Measurements from ENCODE around the gene ABCB11. TPM values are rescaled to one million over a fixed set of nuclear protein-coding genes. Genes with fewer than 3 reads are reported as not detected.
A peak's percentile ranks its signal among the peaks of the same experiment; 100 is the strongest.
"Not testable (repeated sequence)": the region's sequence is repeated elsewhere in the genome, so short reads cannot be mapped to it uniquely, and the experiment has no call there.

The ABCB11 gene
- under 1 TPM; 0.01 to 0.13 (median 0.03) TPM for polyA plus RNA-seq (ENCODE audit: insufficient read length in 3 of 3)

DNA sequence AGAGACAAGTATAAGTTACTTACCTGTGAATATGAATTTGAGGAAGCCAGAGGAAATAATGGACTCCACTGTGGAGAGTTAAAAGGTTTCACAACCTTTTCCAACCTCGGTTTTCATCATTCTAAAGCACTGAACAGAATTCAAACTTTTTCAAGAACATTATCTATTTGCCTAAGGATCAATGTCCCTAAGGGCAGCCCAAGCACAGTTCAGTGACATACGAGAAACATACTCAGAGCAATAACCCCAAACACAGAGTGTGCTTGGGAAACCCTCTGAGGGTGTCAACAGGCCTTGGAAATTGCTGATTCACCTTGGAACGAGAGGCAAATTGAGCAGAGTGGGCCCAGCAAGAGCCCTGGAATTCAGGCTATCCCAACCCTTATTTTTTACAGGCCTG lies at the start of gene ABCB11:
Gene ABCB11 (minus strand): TSS at position 123 of the 400 bp plus-strand sequence. CDS start 13,199 bp downstream, outside the sequence.
- DNase-seq (ENCODE audit: low read depth in 3 of 3, low spot score in 2 of 3), result no peak

DNA sequence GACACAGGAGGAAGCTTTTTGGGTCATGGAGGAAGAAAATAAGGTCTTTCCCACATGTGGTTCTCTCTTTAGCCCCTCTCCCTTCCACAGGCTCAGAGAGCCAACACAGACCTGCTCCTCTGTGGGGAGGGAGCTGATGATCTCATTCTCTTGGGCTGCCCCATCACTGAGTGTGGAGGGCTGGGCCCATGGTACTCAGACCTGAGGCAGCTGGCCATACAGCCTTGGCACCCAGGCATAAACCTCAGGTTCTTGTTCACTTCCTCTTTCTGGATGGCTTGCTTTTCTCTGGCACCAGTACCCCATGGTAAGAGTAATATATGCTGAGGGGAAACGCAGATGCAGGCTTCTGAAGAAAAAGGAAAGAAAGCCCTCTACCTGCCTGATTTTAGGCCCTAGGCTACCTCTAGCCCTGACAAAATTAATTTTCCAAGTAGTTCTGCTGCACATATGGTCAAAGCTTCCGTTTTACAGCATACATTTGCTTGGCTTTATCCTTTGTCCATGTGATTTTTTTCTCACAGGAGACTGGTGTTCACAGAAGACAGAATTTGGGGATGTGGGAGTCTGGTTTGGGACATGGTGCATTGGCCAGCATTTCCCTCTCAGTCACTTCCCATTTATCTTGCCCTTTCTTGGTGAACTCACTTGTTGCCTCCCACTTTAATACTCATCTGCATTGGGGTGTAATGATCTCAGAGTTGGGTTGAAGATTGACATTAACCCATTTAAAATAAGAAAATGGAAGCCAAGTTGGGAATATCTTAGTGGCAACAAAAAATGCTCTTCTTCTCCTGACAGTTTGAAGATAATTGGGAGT lies 49.3 kb upstream of the ABCB11 start:
- DNase-seq (ENCODE audit: low read depth in 3 of 3, low spot score in 2 of 3), result no peak

GRCh38 chr2:169077674-169078240 lies 46.6 kb upstream of the ABCB11 start:
- no peak for DNase-seq (ENCODE audit: low read depth in 3 of 3, low spot score in 2 of 3)

DNA sequence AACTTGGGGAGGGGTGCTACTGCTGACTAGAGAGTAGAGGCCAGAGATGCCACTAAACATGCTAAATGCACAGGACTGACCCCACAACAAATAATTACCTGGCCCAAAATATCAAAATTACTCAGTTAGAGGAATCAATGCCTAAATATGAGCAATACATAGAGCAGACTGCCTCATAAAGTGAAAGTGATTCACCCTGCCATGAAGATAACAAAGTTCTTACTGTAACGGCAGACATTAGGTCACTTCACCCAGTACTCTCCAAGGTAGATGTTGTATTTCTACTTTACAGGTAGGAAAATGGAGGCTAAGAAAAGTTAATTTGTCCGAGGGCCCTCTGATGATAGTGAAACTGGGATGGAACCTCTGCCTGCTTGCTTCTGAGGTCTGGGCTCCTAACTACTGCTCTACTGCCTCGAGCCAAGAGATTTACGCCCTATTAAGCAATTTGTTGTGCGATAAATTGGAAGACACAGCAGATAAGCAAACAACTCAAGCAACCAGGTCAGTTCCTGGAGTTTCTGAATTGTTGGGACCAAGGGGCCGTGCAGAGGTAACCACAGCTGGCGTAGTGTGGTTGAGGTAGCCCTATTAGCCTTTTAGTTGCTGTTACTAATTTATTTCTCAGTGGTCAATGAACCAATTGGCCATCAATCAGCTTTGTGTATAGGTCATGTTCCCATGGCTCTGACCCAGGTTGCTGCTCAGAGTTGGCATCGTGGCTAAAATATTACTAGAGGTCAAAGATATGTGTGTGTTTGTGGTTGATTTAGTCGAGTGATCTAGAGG lies 43.0 kb upstream of the ABCB11 start:
- peak in 1 of 3 donors; percentile 8 for DNase-seq (ENCODE audit: low read depth in 3 of 3, low spot score in 2 of 3)

GRCh38 chr2:169073211-169073962 lies 42.3 kb upstream of the ABCB11 start:
- DNase-seq (ENCODE audit: low read depth in 3 of 3, low spot score in 2 of 3), result no peak

- DNase-seq (ENCODE audit: low read depth in 3 of 3, low spot score in 2 of 3), result no peak
Observed at GRCh38 chr2:169072163-169072925, 41.2 kb upstream of the ABCB11 start.

GRCh38 chr2:169071455-169071854 lies 40.3 kb upstream of the ABCB11 start:
- DNase-seq (ENCODE audit: low read depth in 3 of 3, low spot score in 2 of 3), result no peak

DNA sequence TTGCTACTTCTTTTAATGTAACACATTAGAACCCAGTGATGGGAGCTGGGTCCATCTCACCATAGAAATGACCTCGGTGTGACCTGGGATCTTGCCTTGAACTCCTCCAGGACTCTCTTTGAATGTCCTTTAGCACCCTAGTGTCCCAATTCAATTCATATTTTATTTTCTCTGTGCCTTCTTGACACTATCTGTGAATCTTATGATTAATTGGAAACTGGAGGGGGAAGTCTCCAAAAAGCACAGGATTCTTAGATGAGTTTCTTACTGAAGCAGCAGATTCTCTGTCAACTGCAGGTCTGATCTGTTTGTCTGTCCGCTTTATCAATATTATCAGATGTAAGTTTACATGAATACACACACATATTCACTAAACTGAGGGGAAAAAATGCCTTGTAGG lies 38.7 kb upstream of the ABCB11 start:
- no peak for DNase-seq (ENCODE audit: low read depth in 3 of 3, low spot score in 2 of 3)

GRCh38 chr2:169069341-169069740 lies 38.2 kb upstream of the ABCB11 start, which contains the start of gene DHRS9:
DHRS9 (plus strand) TSS chr2:169069563; CDS start chr2:169081582, 12,019 bp downstream.
- no peak for DNase-seq (ENCODE audit: low read depth in 3 of 3, low spot score in 2 of 3)

- DNase-seq (ENCODE audit: low read depth in 3 of 3, low spot score in 2 of 3), result no peak
Observed at GRCh38 chr2:169066897-169067296, 35.8 kb upstream of the ABCB11 start.

DNA sequence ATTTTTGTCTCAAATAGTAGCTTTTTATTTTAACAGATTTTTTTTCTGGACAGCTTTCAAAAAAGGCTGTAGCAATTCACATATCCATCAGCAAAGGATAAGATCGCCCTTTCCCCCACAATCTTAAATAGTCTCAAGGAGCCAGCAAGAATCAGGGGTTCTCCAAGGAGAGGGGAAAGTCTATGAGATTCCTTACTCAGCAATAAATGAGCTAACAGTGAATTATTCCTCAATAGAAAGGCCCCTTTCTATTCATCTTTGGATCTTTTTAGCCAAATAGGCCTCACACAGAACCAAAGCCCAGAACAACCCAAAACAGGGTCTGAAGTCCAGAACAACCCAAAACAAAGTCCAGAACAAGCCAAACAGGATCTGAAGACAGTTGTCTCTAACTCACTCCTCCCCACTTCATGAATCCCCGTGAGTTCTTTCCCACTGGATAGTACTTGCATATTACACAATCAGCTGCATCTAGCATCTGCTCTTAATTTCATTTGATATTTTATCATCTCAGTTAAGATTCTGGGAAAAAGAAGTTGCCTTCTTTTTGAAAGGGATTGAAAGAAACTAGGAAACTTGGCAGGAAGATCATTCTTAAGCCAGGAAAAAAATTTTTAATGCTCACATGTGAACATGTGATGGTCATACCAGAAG lies 34.9 kb upstream of the ABCB11 start:
- DNase-seq (ENCODE audit: low read depth in 3 of 3, low spot score in 2 of 3), result no peak

DNA sequence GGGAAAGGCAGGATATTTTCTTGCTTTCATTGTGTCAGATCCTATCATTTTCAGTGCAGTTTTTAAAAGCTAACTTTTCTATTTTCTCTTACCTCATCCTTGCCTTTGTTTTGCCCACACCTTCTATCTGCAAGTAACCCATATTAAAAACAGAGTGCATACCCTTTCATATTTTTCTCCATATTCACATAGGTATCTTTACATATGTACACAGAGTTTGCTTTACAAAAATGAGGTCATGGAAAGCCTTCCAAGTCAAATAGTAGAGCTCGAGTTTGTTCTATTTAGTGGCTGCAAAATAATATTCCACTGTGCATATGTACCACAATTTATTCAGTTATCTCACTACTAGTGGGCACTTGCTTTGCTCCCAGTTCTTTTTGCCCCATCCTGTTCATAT lies 34.3 kb upstream of the ABCB11 start:
- no peak for DNase-seq (ENCODE audit: low read depth in 3 of 3, low spot score in 2 of 3)

DNA sequence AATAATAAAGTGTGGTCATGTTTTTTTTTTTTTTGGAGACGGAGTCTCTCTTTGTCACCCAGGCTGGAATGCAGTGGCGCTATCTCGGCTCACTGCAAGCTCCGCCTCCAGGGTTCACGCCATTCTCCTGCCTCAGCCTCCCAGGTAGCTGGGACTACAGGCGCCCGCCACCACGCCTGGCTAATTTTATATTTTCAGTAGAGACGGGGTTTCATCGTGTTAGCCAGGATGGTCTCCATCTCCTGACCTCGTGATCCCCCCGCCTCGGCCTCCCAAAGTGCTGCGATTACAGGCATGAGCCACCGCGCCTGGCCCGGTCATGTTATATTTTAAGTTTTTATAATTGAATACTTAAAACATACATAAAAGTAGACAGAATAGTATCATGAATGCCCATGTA lies 33.1 kb upstream of the ABCB11 start:
- DNase-seq (ENCODE audit: low read depth in 3 of 3, low spot score in 2 of 3), result not testable (repeated sequence)

- DNase-seq (ENCODE audit: low read depth in 3 of 3, low spot score in 2 of 3), result not testable (repeated sequence)
Observed at GRCh38 chr2:169054575-169054974, 23.5 kb upstream of the ABCB11 start.

- no peak for DNase-seq (ENCODE audit: low read depth in 3 of 3, low spot score in 2 of 3)
Observed at GRCh38 chr2:169050476-169051240, 19.5 kb upstream of the ABCB11 start.

- no peak for DNase-seq (ENCODE audit: low read depth in 3 of 3, low spot score in 2 of 3)
Observed at GRCh38 chr2:169049142-169049541, 18.0 kb upstream of the ABCB11 start.

DNA sequence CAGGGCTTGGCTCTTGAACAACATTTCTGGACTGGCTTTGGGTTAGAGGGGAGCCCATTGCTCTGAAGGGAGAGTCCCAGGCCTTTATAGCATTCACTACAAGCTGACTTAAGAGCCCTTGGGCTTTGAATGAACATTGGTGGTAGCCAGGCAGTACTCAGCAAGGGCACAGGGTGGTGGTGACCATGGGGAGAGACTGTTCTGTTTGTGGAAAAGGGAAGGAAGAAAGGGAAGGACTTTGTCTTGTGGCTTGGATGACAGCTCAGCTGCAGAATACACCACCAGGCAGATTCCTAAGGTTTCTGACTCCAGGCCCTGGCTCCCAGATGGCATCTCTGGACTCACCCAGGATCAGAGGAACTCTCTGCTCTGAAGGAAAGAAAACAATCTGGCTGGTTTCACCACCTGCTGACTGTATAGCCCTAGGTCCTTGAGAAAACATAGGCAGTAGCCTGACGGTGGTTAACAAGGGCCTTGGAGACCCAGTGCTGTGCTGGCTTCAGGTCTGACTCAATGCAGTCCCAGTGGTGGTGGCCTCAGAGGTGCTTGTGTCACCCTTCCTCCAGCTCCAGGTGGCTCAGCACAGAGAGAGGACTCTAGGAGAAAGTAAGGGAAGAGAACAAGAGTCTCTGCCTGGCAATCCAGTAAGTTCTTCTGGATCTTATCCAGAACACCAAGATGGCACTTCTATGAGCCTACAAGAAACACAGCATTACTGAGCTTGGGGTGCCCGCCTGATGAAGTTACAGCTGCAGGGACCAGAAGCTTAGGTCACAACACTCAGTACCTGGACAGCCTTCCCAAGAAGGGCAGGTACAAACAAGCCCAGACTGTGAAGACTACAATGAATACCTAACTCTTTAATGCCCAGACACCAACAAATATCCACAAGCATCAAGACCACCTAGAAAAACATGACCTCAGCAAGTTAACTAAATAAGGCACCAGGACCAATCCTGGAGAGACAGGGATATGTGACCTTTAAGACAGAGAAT lies 16.4 kb upstream of the ABCB11 start:
- DNase-seq (ENCODE audit: low read depth in 3 of 3, low spot score in 2 of 3), result no peak

Measured in right renal cortex interstitium (tissue), 3 donors.